GM18499 (cell line): ENCODE measurements around the gene OTUB1.

Experiments used
- ATAC-seq: cut with Tn5 transposase; IDR thresholded peaks from one replicate; pipeline ENCODE4 v1.9.1; 2021; ENCODE audit warnings: moderate number of reproducible peaks; ENCODE audit not compliant: insufficient read depth, unreplicated experiment

OTUB1 gene

DNA sequence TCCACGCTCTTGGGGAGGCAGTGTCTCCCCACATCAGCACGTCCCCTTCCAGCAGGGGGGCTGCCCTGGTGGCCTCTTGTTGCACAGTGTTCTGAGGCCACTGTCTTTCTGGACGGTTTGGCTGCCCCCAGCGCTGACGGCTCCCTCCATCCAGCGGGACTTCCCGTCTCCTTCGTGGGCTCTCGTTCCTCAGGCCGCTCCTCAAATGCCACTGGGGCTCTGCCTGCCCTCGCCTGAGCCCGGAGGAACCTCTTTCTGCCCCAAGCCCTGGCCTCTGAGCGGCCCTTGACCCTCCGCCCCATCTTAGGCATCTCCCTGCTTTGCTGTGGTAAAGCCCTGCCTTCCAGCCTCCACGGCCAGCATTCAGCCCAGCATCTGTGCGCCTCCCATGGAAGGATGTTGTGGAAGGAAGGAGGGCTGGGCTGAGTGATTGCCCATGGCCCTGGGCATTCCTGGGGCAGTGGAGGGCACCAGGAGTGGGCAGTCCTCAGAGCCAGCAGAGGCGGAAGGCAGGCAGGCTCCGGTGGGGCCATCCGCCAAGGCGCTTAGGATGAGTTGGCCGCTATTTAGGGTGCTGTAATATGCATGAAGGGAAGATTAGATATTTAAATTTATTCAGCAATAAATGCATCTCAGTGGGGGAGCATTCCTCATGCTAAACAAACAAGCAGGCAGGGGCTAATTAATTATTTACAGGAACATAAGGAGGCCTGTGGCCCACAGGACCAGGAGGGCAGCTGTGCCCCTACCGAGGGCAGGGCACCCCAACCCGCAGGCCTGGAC, 17.8 kb downstream of the OTUB1 start:
- ATAC-seq = no peak

GRCh38 chr11:64004590-64004984, 18.3 kb downstream of the OTUB1 start:
- no peak for ATAC-seq

DNA sequence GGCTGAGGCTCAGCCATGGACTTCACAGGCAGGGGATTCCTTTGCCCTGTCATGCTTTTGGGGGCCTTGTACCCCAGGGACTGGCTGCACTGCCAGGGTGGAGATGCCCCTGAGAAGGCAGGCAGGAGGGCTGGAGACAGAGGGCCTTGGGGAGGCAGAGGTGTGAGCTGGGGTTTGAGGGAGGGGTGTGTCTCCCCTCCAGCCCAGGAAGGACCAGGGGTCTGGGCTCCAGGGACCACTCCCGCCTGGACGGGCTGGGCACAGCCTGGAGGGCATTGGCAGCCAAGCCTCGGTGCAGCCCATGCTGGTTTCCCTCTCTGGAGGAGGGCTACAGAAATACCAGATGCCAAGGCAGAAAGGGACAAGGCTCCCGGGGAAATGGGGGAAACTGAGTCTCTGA, 19.5 kb downstream of the OTUB1 start:
- no peak for ATAC-seq

GRCh38 chr11:64006398-64006797, 20.2 kb downstream of the OTUB1 start:
- ATAC-seq = no peak

DNA sequence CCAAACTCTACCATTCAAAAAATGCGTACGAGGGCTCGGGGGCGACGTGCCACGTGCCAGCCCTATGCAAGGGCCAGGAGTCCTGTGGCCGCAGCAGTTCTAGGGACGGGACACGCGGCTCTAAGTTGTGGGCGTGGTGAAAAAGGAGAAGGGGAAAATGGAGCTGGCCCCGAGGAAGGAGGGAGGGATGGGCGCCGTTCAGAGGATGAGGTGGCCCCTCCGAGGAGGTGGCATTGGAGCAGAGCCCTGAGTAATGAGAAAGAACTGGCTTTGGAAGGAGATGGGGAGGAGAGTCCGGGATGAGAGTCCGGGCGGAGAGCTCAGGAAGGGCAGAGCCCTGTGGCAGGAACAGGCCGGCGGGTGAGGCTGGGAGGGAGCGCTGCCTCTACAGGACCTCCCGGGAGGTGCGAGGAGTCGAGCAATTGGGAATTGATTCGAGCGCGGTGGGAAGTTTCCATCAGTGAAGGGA, 21.0 kb downstream of the OTUB1 start:
- ATAC-seq = no peak

DNA sequence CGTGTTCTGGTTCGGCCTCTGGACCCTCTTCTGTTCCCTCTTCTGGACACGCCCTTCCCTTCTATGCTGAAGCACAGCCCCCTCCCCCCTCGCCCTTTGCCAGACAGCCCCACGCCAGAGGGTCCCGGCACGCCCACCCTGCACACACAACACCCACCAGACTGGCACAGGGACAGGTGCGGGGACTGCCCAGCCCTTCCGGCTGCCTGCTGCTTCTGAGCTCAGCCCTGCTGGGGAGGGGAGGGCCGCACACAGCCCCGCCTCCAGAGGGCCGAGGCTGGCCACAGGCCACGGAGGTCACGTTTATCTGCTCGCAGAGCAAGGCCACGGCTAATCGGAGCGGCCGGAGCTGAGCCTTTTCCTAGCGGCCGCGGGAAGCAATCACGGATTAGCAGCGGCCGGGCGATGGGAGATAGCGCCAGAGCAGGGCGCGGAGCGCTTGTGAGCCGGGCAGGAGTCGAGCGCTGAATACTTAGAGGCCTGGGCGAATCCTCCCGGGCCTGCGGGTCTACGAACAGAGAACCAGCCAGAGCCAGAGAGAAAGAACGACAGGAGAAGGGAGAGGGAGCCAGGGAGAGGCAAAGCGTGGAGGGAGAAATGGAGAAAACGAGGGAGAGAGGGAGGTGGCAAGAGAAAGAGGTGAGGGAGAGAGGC, 21.5 kb downstream of the OTUB1 start:
- ATAC-seq = no peak

GRCh38 chr11:64008283-64008913, 22.2 kb downstream of the OTUB1 start:
- ATAC-seq = no peak

GRCh38 chr11:64008914-64009633, 22.8 kb downstream of the OTUB1 start:
- ATAC-seq = no peak

- ATAC-seq = no peak
These were observed 23.5 kb downstream of the OTUB1 start for GRCh38 chr11:64009710-64010109.

GRCh38 chr11:64010783-64011182, 24.5 kb downstream of the OTUB1 start:
- no peak for ATAC-seq

GRCh38 chr11:64011371-64011770, 25.1 kb downstream of the OTUB1 start:
- no peak for ATAC-seq

- ATAC-seq = no peak
These were observed 27.1 kb downstream of the OTUB1 start for GRCh38 chr11:64013141-64013896.

DNA sequence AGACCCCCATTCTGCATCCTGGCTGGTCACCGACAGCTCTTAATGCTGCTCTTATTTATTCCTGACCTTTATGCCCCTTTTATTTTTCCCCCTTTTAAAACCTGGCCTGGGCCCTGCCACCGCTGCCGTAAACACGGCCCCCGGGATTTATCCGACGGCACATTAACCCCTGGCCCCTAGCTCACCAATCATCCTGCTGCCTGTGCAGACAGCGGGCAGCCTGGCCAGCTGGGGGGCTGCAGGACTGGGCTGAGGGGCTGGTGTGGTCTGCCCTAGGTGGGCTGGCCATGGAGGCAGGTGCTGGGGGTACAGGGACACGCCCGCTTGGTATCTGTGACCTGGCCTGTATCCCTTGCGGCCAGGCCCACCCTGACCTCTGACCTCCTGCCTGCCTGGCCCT, 28.1 kb downstream of the OTUB1 start:
- no peak for ATAC-seq

GRCh38 chr11:64015510-64015909, 29.3 kb downstream of the OTUB1 start:
- no peak for ATAC-seq

DNA sequence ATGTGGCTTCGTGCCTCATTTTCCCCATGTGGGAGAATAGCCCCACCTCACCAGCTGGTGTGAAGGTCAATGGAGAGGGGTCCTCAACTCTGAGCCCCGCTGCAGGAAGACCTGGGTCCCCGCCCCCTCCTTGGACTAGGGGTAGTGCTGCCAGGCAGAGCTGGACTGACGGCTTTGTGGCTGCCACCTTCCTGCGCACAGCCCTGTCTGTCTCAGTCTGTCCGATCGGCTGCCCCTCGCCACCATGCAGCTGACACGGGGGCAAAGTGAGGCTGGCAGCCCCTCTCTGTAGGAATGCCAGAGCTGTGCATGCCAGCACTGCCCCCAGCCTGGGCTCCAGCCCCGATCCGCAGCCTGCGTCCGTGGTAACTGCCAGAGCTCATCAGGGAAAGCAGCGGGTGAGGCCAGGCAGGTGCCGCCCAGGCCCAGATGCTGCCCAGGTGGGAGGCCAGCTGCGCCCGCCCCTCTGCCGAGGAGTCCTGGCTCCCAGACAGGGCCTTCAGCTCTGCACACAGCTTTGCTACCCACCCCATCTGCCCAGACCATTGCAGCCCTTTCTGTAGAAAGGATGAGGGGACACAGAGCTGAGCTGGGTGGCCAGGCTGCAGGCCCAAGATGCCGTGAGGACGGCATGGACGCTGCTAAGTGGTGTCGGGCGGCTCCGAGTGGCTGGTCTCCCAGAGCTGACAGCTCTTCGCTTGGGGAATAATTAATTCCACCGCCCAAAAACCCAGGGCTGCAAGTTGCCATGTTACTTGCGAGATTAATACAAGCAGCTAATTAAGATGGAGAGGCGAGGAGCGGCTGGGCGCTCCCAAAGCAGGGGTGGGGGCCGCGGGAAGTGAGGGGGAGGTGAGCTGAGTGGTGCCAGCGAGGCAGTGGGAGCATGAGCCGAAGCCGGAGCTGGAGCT, 30.0 kb downstream of the OTUB1 start:
- ATAC-seq = no peak

DNA sequence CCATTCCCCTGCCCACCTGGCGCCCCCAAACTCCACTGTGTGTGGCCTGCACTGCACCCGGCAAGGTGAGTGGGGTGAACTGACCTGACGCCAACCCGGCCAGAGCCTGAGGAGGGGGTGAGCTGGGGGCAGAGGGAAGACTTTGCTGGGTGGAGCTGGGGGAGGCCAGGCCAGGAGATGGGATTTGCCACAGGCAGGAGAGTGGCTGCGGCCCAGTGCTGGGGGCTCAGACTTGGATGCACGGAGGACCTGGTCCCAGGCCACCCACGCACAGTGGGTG, 31.6 kb downstream of the OTUB1 start:
- no peak for ATAC-seq

- no peak for ATAC-seq
These were observed 32.1 kb downstream of the OTUB1 start for GRCh38 chr11:64018310-64018709.

GRCh38 chr11:64019106-64020037, 33.1 kb downstream of the OTUB1 start:
- ATAC-seq = no peak
